Activated CD4-positive, alpha-beta T cell treated with anti-CD3 and anti-CD28 coated beads, Interleukin-2, amount 50 U/mL, for 1 hour (primary cell): ENCODE measurements around the gene KRT81.
"Not testable (repeated sequence)": the region's sequence is repeated elsewhere in the genome, so short reads cannot be mapped to it uniquely, and the experiment has no call there.

ENCODE experiments used
- DNase-seq: peaks from one replicate; pipeline ENCODE4 v3.0.0-alpha.2; 2020

Gene KRT81

GRCh38 chr12:52268212-52268611 is 23.1 kb downstream of the KRT81 start:
- DNase-seq, result no peak

- DNase-seq, result no peak
Measured at GRCh38 chr12:52267699-52268098, 23.6 kb downstream of the KRT81 start.

GRCh38 chr12:52267266-52267665 is 24.1 kb downstream of the KRT81 start:
- DNase-seq, result no peak

GRCh38 chr12:52266514-52266913 is 24.8 kb downstream of the KRT81 start:
- no peak for DNase-seq

GRCh38 chr12:52264435-52264825 is 26.9 kb downstream of the KRT81 start:
- DNase-seq, result no peak

- no peak for DNase-seq
Measured at GRCh38 chr12:52263761-52264434, 27.4 kb downstream of the KRT81 start.

GRCh38 chr12:52262286-52262685 is 29.0 kb downstream of the KRT81 start:
- DNase-seq, result no peak

GRCh38 chr12:52261208-52261484 is 30.2 kb downstream of the KRT81 start:
- no peak for DNase-seq

- no peak for DNase-seq
Measured at GRCh38 chr12:52260361-52261207, 30.8 kb downstream of the KRT81 start.

- DNase-seq, result no peak
Measured at GRCh38 chr12:52259657-52260243, 31.6 kb downstream of the KRT81 start.

GRCh38 chr12:52258335-52258901 is 32.9 kb downstream of the KRT81 start:
- no peak for DNase-seq

- DNase-seq, result not testable (repeated sequence)
Measured at GRCh38 chr12:52257922-52258321, 33.4 kb downstream of the KRT81 start.

- no peak for DNase-seq
Measured at GRCh38 chr12:52257074-52257551, 34.2 kb downstream of the KRT81 start.

GRCh38 chr12:52256584-52256935 is 34.8 kb downstream of the KRT81 start:
- no peak for DNase-seq

GRCh38 chr12:52255926-52256583 is 35.3 kb downstream of the KRT81 start:
- no peak for DNase-seq

GRCh38 chr12:52254965-52255751 is 36.2 kb downstream of the KRT81 start:
- no peak for DNase-seq

GRCh38 chr12:52254180-52254964 is 37.0 kb downstream of the KRT81 start:
- no peak for DNase-seq

GRCh38 chr12:52253391-52254179 is 37.7 kb downstream of the KRT81 start:
- no peak for DNase-seq

GRCh38 chr12:52252728-52253343 is 38.5 kb downstream of the KRT81 start:
- no peak for DNase-seq

- not testable (repeated sequence) for DNase-seq
Measured at GRCh38 chr12:52252175-52252615, 39.1 kb downstream of the KRT81 start.
